IMR-90 (cell line): ENCODE data around the gene DARS1. TPM values are rescaled to one million over a fixed set of nuclear protein-coding genes. Genes with fewer than 3 reads are reported as not detected.

Experiments
- ATAC-seq: fragments of 200-7000 bp; cut with Tn5 transposase; 2 replicates; pipeline ENCODE4 v1.9.1; 2020; ENCODE audit warnings: low read depth, mild to moderate bottlenecking, moderate library complexity
- BruUV-seq: library from RNA; stranded (reverse); fragments of 400-500 nt; replicated peaks from 2 replicates; lab custom pipeline; 2021; lab: Mats Ljungman, UMichigan
- CTCF ChIA-PET: fragments of 300-600 bp; formaldehyde crosslinking; extraction: SDS; loops from one replicate; lab custom pipeline; 2021; ENCODE audit warnings: antibody characterized with exemption; lab: Yijun Ruan, JAX
- POLR2A ChIA-PET: fragments of 300-600 bp; sonication (Branson Sonifier 250); formaldehyde crosslinking; loops from one replicate; lab custom pipeline; 2022; ENCODE audit warnings: antibody characterized with exemption; ENCODE audit not compliant: unreplicated experiment; lab: Charles Lee
- DNase-seq: peaks from one replicate; pipeline ENCODE4 v3.0.0; 2013
- H2AFZ ChIP-seq: replicated peaks from 2 replicates; pipeline ENCODE3; 2013; ENCODE audit warnings: low read length, mild to moderate bottlenecking; ENCODE audit not compliant: poor library complexity
- H2AK5ac ChIP-seq: 2 replicates; pipeline ENCODE4 v1.6.1; 2013; ENCODE audit warnings: low read depth, low read length, inconsistent platforms
- H2AK9ac ChIP-seq: replicated peaks from 2 replicates; pipeline ENCODE3; 2013; ENCODE audit warnings: mild to moderate bottlenecking, low read depth, low read length, moderate library complexity; ENCODE audit not compliant: poor library complexity
- H2BK120ac ChIP-seq: 2 replicates; pipeline ENCODE4 v1.6.1; 2013; ENCODE audit warnings: low read depth, low read length, inconsistent platforms
- H2BK15ac ChIP-seq: 3 replicates; pipeline ENCODE4 v1.6.1; 2013; ENCODE audit warnings: low read depth, low read length, inconsistent platforms
- H2BK20ac ChIP-seq: 2 replicates; pipeline ENCODE4 v1.6.1; 2013; ENCODE audit warnings: low read depth, mild to moderate bottlenecking, inconsistent platforms, low read length, moderate library complexity
- H2BK5ac ChIP-seq: 2 replicates; pipeline ENCODE4 v1.6.1; 2013; ENCODE audit warnings: mild to moderate bottlenecking, low read depth, low read length, inconsistent platforms; ENCODE audit not compliant: poor library complexity, severe bottlenecking
- H3K14ac ChIP-seq: replicated peaks from 2 replicates; pipeline ENCODE4 v1.6.1; 2013; ENCODE audit warnings: low read depth, low read length, inconsistent platforms
- H3K18ac ChIP-seq: 2 replicates; pipeline ENCODE4 v1.6.1; 2013; ENCODE audit warnings: low read depth, low read length, control low read depth
- H3K23ac ChIP-seq: 2 replicates; pipeline ENCODE4 v1.6.1; 2013; ENCODE audit warnings: low read depth, low read length, inconsistent platforms
- H3K27ac ChIP-seq: 2 replicates; pipeline ENCODE4 v1.5.1; 2013; ENCODE audit warnings: mild to moderate bottlenecking, control low read depth, low read length; ENCODE audit not compliant: insufficient read depth
- H3K27me3 ChIP-seq: 2 replicates; pipeline ENCODE4 v1.6.1; 2013; ENCODE audit warnings: low read length; ENCODE audit not compliant: control insufficient read depth, insufficient read depth
- H3K36me3 ChIP-seq: 2 replicates; pipeline ENCODE4 v1.6.1; 2013; ENCODE audit warnings: low read length, mixed read lengths; ENCODE audit not compliant: control insufficient read depth, insufficient read depth
- H3K4ac ChIP-seq: 2 replicates; pipeline ENCODE4 v1.6.1; 2013; ENCODE audit warnings: low read depth, low read length, inconsistent platforms
- H3K4me1 ChIP-seq: 2 replicates; pipeline ENCODE4 v1.6.1; 2013; ENCODE audit warnings: low read length, mixed read lengths; ENCODE audit not compliant: control insufficient read depth, insufficient read depth
- H3K4me2 ChIP-seq: 2 replicates; pipeline ENCODE4 v1.6.1; 2013; ENCODE audit warnings: low read depth, mild to moderate bottlenecking, control low read depth, low read length, moderate library complexity
- H3K4me3 ChIP-seq: 2 replicates; pipeline ENCODE4 v1.5.1; 2013; ENCODE audit warnings: low read depth, mild to moderate bottlenecking, control low read depth, low read length, moderate library complexity; ENCODE audit not compliant: insufficient read depth
- H3K56ac ChIP-seq: 2 replicates; pipeline ENCODE4 v1.6.1; 2013; ENCODE audit warnings: low read length, inconsistent platforms; ENCODE audit not compliant: insufficient read depth; ENCODE audit errors: extremely low read depth
- H3K79me1 ChIP-seq, 2 experiments: 2 replicates each; pipeline ENCODE4 v1.6.1; 2013; ENCODE audit warnings: low read length in 2 of 2, inconsistent platforms in 1 of 2, low read depth in 1 of 2
- H3K9ac ChIP-seq: 2 replicates; pipeline ENCODE4 v1.6.1; 2013; ENCODE audit warnings: low read depth, low read length, control low read depth
- H3K9me1 ChIP-seq: 2 replicates; pipeline ENCODE4 v1.6.1; 2013; ENCODE audit warnings: low read length, inconsistent platforms; ENCODE audit not compliant: insufficient read depth
- H3K9me3 ChIP-seq: 2 replicates; pipeline ENCODE4 v1.6.1; 2013; ENCODE audit warnings: low read length; ENCODE audit not compliant: control insufficient read depth, insufficient read depth
- H4K20me1 ChIP-seq: 2 replicates; pipeline ENCODE4 v1.6.1; 2013; ENCODE audit warnings: low read length, inconsistent platforms; ENCODE audit not compliant: insufficient read depth
- H4K5ac ChIP-seq: 2 replicates; pipeline ENCODE4 v1.6.1; 2013; ENCODE audit warnings: mild to moderate bottlenecking, low read depth, low read length, control low read depth
- H4K8ac ChIP-seq, 2 experiments: 2 replicates each; pipeline ENCODE4 v1.6.1; 2013; ENCODE audit warnings: low read depth in 2 of 2, low read length in 2 of 2, control low read depth in 1 of 2, inconsistent platforms in 1 of 2
- H4K91ac ChIP-seq: 2 replicates; pipeline ENCODE4 v1.6.1; 2013; ENCODE audit warnings: low read depth, low read length, inconsistent platforms; ENCODE audit not compliant: insufficient read depth
- FOS ChIP-seq: fragments of 150-350 bp; IDR thresholded peaks from 2 replicates; pipeline ENCODE4 v1.6.1; 2016; ENCODE audit warnings: low read depth, low read length
- POLR2A ChIP-seq: IDR thresholded peaks from 2 replicates; pipeline ENCODE4 v1.6.1; 2012; ENCODE audit warnings: mild to moderate bottlenecking, low read depth, low read length
- WGBS, 2 experiments: methylation state at CpG; one replicate each; pipeline versions ENCODE4 v1.1.5 to v1.1.7; 2013; ENCODE audit warnings: missing lambda C conversion rate in 2 of 2; ENCODE audit not compliant: insufficient read length in 1 of 2; ENCODE audit errors: extremely low coverage in 2 of 2; 5-methylcytosine and 5-hydroxymethylcytosine counted together
- dilution Hi-C: fragments of 300-500 bp; cut with HindIII; formaldehyde crosslinking; loops from one replicate; pipeline ENCODE4 v1.14.3; 2018; ENCODE audit warnings: low sequenced_read_pairs; ENCODE audit not compliant: unreplicated experiment
- in situ Hi-C: fragments of 300-500 bp; cut with MboI; formaldehyde crosslinking; loops from 3 replicates; pipeline ENCODE4 v1.14.3; 2019; ENCODE audit warnings: low sequenced_read_pairs, inconsistent platforms, mixed read lengths
- intact Hi-C: fragments of 100-400 bp; cut with micrococcal nuclease; formaldehyde crosslinking; loops from 2 replicates; pipeline ENCODE4 v1.10.0; 2022
- polyA plus RNA-seq, 3 experiments: library from polyadenylated mRNA; depleted of rRNA; stranded (reverse); fragments of >200 nt; gene quantifications; 2 replicates each; pipeline ENCODE4 v1.2.3, GENCODE V29; 2012; ENCODE audit warnings: low replicate concordance in 1 of 3
- total RNA-seq: library from RNA; depleted of rRNA; stranded (reverse); fragments of >200 nt; gene quantifications from 2 replicates; pipeline ENCODE4 v1.2.3, GENCODE V29; 2012

DARS1 gene
- total and polyA plus RNA-seq, 2 of the 4 experiments (the other 2 are of a cell fraction) = 56.5 to 66.5 TPM

DNA sequence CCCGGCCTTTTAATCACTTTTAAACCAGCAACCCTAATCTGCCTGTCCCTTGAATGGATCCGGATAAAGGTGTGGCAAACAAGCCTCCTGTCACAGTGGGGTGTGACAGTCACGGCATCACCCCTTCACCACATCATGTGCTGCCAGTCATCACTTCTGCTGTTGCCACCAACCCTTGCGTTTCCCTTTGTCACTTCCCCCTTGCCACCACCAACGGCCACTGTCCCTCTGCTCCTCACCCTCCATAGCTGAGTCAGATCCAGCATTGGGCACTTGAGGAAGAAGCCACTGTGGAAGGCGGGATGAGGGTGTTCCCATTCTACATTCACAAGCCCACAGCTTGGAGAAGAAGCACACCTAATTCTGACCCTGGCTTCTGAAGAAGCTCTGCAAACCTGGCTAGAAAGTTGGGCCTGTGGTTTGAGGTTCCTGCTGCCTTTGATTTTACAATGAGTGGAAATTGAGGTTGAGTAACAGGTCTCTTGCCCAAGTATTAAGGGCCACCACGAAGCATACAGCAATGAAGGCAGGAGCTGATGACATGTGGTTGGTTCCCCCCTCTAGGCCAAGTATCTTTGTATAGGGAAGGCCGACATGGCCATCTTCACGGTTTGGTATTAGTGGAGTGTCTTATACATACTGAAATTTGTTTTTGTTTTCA, 22.9 kb upstream of the DARS1 start:
- Histone ChIP-seq H3K18ac (no peak overlapping the region), H3K27ac (no peak overlapping the region), H4K20me1 (no peaks in the 10 kb centered on the region), H3K27me3 (no peaks in the 10 kb centered on the region), H2AK5ac (no peak overlapping the region), H2BK120ac (no peak overlapping the region), H3K79me1 (no peaks in the 10 kb centered on the region), H3K4me2 (no peak overlapping the region), H3K4ac (no peak overlapping the region), H4K5ac (no peak overlapping the region), H3K9me3 (no peaks in the 10 kb centered on the region), H4K8ac (no peak overlapping the region), H3K9me1 (0 out of 2 replicates have a peak, but pooled peaks cover 3% of the 10 kb centered on the region), H3K36me3 (no peaks in the 10 kb centered on the region), H2BK5ac (no peak overlapping the region), H4K91ac (no peak overlapping the region), H2AK9ac (no peak overlapping the region), H3K9ac (no peak overlapping the region), H2AFZ (peak overlapping the region; percentile 40), H2BK20ac (no peak overlapping the region), H3K56ac (no peak overlapping the region), H3K4me3 (no peak overlapping the region), H3K14ac (no peak overlapping the region), H2BK15ac (no peak overlapping the region), H3K23ac (no peak overlapping the region), H3K4me1 (peaks cover 3% of the 10 kb centered on the region)
- ATAC-seq = no peak
- intact Hi-C loops = no loop called here
- in situ Hi-C loops = no loop called here
- CTCF ChIA-PET = no interaction called here
- BruUV-seq = no TSS peak
- 79% methylated on average over 3 of the region's 9 CpGs; no CpG with 5 or more reads in 1 of the 2 experiments for WGBS, 2 experiments
- POLR2A ChIA-PET = no interaction called here
- dilution Hi-C loops = no loop called here
- no peak for DNase-seq
- TF ChIP-seq FOS (no peak), POLR2A (no peak)
